ENCODE measurements around the gene TNFAIP8.
"Not testable (repeated sequence)": the region's sequence is repeated elsewhere in the genome, so short reads cannot be mapped to it uniquely, and the experiment has no call there.

Gene TNFAIP8

DNA sequence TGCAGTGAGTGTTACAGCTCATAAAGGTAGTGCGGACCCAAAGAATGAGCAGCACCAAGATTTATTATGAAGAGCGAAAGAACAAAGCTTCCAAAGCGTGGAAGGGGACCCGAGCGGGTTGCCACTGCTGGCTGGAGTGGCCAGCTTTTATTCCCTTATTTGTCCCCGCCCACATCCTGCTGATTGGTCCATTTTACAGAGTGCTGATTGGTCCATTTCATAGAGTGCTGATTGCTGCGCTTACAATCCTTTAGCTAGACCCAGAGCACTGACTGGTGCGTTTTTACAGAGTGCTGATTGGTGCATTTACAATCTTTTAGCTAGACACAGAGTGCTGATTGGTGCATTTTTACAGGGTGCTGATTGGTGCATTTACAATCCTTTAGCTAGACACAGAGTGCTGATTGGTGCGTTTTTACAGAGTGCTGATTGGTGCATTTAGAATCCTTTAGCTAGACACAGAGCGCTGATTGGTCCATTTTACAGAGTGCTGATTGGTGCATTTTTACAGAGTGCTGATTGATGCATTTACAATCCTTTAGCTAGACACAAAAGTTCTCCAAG lies 76.9 kb downstream of the TNFAIP8 start:
- not testable (repeated sequence) for DNase-seq

DNA sequence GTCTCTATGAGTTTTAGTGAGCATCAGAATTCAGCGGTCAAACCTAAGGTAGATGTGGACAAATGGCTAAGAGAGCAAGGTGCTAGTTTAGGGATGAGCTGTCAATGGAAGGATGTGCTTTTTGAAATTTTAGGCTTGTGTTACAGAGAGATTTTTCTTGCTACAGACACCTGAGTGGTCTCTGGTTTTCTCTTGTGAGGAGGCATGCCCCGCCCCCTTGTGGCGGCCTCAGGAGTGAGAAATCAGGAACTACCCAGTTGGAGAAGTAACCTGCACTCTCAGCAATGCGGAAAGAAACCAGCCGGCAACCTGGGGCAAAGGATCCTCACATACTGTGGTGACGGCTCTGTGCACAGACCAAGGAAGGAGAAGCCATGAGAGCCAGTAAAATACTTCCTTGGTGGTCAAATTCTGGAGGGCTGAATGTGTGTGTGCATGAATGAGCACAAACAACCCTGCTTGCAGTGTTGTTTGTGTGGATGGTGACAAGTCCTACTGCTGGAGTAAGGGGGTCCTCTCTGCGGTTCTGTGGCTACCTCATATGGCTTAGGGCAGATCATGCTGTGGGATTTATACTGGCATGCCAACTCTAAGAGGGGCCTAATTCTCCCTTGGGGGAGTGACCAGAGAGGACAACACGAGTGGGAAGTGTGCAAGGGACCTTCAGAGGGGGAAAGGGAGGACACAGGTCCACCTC lies 79.8 kb downstream of the TNFAIP8 start:
- no peak for DNase-seq

DNA sequence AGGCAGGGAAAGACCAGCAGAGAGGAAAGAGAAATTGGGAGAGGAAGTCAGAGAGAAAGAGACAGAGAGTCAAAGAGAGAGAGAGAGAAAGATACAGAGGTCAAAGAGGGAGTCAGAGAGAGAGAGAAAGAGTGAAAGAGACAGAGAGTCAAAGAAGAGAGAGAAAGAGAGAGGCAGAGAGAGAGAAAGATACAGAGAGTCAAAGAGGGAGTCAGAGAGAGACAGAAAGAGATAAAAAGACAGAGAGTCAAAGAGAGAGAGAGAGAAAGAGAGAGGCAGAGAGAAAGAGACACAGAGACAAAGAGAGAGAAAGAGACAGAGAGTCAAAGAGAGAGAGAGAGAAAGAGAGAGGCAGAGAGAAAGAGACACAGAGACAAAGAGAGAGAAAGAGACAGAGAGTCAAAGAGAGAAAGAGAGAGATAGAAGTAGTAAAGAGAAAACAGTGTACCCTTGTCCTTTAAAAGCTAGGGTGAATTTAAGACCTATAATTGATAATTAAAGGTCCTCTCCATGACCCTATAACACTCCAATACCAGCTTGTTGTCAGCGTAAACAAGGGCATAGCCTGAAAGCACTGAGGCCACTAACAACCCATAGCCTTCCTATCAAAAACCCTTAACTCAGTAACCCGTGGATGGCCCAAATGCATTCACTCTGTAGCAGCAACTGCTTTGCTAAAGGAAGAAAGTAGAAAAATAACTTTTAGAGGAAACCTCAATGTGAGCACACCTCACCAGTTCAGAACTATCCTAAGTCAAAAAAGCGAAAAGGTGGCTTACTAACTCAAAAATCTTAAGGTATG lies 82.2 kb downstream of the TNFAIP8 start:
- not testable (repeated sequence) for DNase-seq

DNA sequence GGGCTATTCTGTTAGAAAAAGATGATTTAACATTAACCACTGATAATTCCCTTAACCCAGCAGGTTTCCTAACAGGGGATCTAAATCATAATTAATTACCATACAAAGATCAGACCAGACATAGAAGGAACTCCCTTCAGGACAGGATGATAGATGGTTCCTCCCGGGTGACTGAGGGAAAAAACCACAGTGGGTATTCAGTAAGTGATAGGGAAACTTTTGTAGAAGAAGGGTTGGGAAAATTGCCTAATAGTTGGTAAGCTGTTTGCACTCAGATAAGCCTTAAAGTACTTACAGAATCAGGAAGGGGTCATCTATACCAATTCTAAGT lies 82.7 kb downstream of the TNFAIP8 start:
- not testable (repeated sequence) for DNase-seq

DNA sequence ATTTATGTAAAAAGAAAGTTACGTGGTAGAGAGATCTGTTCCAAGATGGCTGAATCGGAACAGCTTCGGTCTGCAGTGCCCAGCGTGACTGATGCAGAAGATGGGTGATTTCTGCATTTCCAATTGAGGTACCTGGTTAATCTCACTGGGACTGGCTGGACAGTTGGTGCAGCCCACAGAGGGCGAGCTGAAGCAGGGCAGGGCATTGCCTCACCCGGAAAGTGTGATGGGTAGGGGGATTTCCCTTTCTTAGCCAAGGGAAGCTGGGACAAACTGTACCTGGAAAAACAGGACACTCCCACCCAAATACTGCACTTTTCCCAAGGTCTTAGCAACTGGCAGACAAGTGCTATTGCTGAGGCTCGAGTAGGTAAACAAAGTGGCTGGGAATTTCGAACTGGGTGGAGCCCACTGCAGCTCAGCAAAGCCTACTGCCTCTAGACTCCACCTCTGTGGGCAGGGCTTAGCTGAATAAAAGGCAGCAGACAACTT lies 83.4 kb downstream of the TNFAIP8 start:
- DNase-seq = no peak

DNA sequence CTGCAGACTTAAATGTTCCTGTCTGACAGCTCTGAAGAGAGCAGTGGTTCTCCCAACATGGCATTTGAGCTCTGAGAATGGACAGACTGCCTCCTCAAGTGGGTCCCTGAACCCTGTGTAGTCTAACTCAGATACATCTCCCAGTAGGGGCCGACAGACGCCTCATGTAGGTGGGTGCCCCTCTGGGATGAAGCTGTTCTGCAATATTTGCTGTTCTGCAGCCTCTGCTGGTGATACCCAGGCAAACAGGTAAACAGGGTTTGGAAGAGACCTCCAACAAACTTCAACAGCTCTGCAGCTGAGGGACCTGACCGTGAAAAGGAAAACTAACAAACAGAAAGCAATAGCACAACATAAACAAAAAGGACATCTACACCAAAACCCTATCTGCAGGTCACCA lies 83.8 kb downstream of the TNFAIP8 start:
- not testable (repeated sequence) for DNase-seq

DNA sequence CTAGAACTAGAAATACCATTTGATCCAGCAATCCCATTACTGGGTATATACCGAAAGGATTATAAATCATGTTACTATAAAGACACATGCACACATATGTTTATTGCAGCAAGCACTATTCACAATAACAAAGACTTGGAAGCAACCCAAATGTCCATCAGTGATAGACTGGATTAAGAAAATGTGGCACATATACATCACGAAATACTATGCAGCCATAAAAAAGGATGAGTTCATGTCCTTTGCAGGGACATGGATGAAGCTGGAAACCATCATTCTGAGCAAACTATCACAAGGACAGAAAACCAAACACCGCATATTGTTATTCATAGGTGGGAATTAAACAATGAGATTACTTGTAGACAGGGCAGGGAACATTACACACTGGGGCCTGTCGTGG lies 88.8 kb downstream of the TNFAIP8 start:
- not testable (repeated sequence) for DNase-seq

DNA sequence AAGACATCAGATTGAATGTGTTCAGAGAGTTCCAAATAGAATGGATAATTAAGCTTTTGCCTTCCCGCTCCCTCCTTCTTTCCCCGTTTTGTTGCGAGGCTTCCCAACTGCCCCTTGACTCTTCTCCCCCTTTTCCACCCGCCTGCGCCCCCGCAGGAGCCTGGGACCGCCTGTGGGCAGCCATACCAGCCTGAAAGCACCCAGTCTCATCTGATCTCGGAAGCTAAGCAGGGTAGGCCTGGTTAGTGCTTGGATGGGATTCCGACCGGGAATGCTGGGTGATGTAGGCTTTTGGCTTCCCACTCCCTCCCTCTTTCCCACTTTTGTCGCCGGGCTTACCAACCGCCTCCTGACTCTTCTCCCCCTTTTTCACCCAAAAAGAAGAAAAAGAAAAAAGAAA lies 89.7 kb downstream of the TNFAIP8 start:
- no peak for DNase-seq

Measured in NCI-H2171 (cell line).